ENCODE measurements around the gene MTRF1L. TPM values are rescaled to one million over a fixed set of nuclear protein-coding genes. Genes with fewer than 3 reads are reported as not detected.

MTRF1L gene
- total and polyA plus RNA-seq, 2 donors (not counting 1 experiment from before 2014, with no cell fraction given) = 9.8 to 24.0 TPM

- DNase-seq (no peak), ATAC-seq (ENCODE audit: low read depth) (no peak)
- Histone ChIP-seq H3K4me1 (ENCODE audit: control insufficient read depth in 2 of 2, insufficient read depth in 2 of 2, low read length in 2 of 2) (peaks cover 5 to 6% of the 10 kb centered on the region in 2 donors), H3K79me2 (ENCODE audit: control insufficient read depth, insufficient read depth, low read length) (no peaks in the 10 kb centered on the region), H2AFZ (ENCODE audit: insufficient read depth, low read depth, low read length, poor library complexity, severe bottlenecking) (no peak overlapping the region), H3K27me3 (replicated peaks in 1 of 4; ENCODE audit: control extremely low read depth in 1 of 4, control insufficient read depth in 3 of 4, insufficient read depth in 4 of 4, low read length in 3 of 4) (peaks cover 0 to 4% (median 2%) of the 10 kb centered on the region in 4 experiments), H3K9me3 (ENCODE audit: control extremely low read depth in 1 of 3, control insufficient read depth in 2 of 3, insufficient read depth in 1 of 3, low read length in 2 of 3) (no peaks in the 10 kb centered on the region), H3K4me3 (ENCODE audit: control extremely low read depth in 1 of 5, extremely low read depth in 1 of 5, insufficient read depth in 1 of 5, low read depth in 2 of 5, low read length in 4 of 5) (no peak overlapping the region), H3K27ac (ENCODE audit: low read length in 2 of 2) (no peak overlapping the region), H3K9ac (ENCODE audit: low read length) (no peak overlapping the region), H3K4me2 (replicated peaks; ENCODE audit: low read depth, low read length, poor library complexity, severe bottlenecking) (no peak overlapping the region), H3K36me3 (replicated peaks in 1 of 2; ENCODE audit: control extremely low read depth in 1 of 2, control insufficient read depth in 1 of 2, extremely low read depth in 1 of 2, insufficient read depth in 2 of 2, low read length in 1 of 2) (no peaks in the 10 kb centered on the region), H4K20me1 (ENCODE audit: control insufficient read depth, insufficient read depth, low read length, poor library complexity, severe bottlenecking) (no peaks in the 10 kb centered on the region)
- Mint-ChIP-seq H3K27me3 (peaks cover 33% of the 10 kb centered on the region), H3K4me1 (peaks cover 5% of the 10 kb centered on the region), H3K27ac (no peak overlapping the region), H3K9me3 (ENCODE audit: insufficient read depth) (no peaks in the 10 kb centered on the region), H3K4me3 (no peak overlapping the region)
- no CpG with 5 or more reads among the region's 3 CpGs for WGBS (ENCODE audit: insufficient coverage)
- POLR2A ChIA-PET = no interaction called here
- TF ChIP-seq CTCF (IDR thresholded peaks at IDR 0.05) = no peak
- TF ChIP-seq EZH2 (IDR thresholded peaks at IDR 0.05; ENCODE audit: borderline replicate concordance, insufficient read depth, low read depth, low read length, poor library complexity, severe bottlenecking) = no peak
- intact Hi-C loops (cut with micrococcal nuclease) = no loop called here
- CTCF ChIA-PET = interaction anchor here (1.4 kb wide), 2 partner anchors 8 to 10 kb away, joined by 3 to 4 read pairs; no protein-coding TSS in a partner anchor
Measured at GRCh38 chr6:152946484-152946883, 56.0 kb downstream of the MTRF1L start.

- H3K27me3 Mint-ChIP-seq = peaks cover 25% of the 10 kb centered on the region
Measured at GRCh38 chr6:152943260-152943897, 59.1 kb downstream of the MTRF1L start.

More at GRCh38 chr6:152943260-152943897, 59.1 kb downstream of the MTRF1L start:
- Histone ChIP-seq H3K36me3 (replicated peaks in 1 of 2; ENCODE audit: control extremely low read depth in 1 of 2, control insufficient read depth in 1 of 2, extremely low read depth in 1 of 2, insufficient read depth in 2 of 2, low read length in 1 of 2) (no peaks in the 10 kb centered on the region), H3K9me3 (ENCODE audit: control extremely low read depth in 1 of 3, control insufficient read depth in 2 of 3, insufficient read depth in 1 of 3, low read length in 2 of 3) (no peaks in the 10 kb centered on the region), H3K27ac (ENCODE audit: low read length in 2 of 2) (no peak overlapping the region), H2AFZ (ENCODE audit: insufficient read depth, low read depth, low read length, poor library complexity, severe bottlenecking) (no peak overlapping the region), H3K9ac (ENCODE audit: low read length) (no peak overlapping the region), H3K4me1 (ENCODE audit: control insufficient read depth in 2 of 2, insufficient read depth in 2 of 2, low read length in 2 of 2) (peaks cover 5% of the 10 kb centered on the region in 2 donors), H4K20me1 (ENCODE audit: control insufficient read depth, insufficient read depth, low read length, poor library complexity, severe bottlenecking) (no peaks in the 10 kb centered on the region), H3K79me2 (ENCODE audit: control insufficient read depth, insufficient read depth, low read length) (no peaks in the 10 kb centered on the region), H3K4me2 (replicated peaks; ENCODE audit: low read depth, low read length, poor library complexity, severe bottlenecking) (no peak overlapping the region), H3K27me3 (replicated peaks in 1 of 4; ENCODE audit: control extremely low read depth in 1 of 4, control insufficient read depth in 3 of 4, insufficient read depth in 4 of 4, low read length in 3 of 4) (peaks cover 0 to 3% (median 0%) of the 10 kb centered on the region in 4 experiments), H3K4me3 (ENCODE audit: control extremely low read depth in 1 of 5, extremely low read depth in 1 of 5, insufficient read depth in 1 of 5, low read depth in 2 of 5, low read length in 4 of 5) (no peak overlapping the region)
- WGBS (ENCODE audit: insufficient coverage) = no CpG with 5 or more reads among the region's 2 CpGs
- intact Hi-C loops (cut with micrococcal nuclease) = no loop called here
- TF ChIP-seq CTCF (IDR thresholded peaks at IDR 0.05) = no peak
- TF ChIP-seq EZH2 (IDR thresholded peaks at IDR 0.05; ENCODE audit: borderline replicate concordance, insufficient read depth, low read depth, low read length, poor library complexity, severe bottlenecking) = no peak
- Mint-ChIP-seq H3K4me3 (no peak overlapping the region), H3K9me3 (ENCODE audit: insufficient read depth) (no peaks in the 10 kb centered on the region), H3K27ac (no peak overlapping the region), H3K4me1 (peaks cover 4% of the 10 kb centered on the region)
- DNase-seq (no peak), ATAC-seq (ENCODE audit: low read depth) (no peak)
- ChIA-PET CTCF (interaction anchor here (1.8 kb wide), 1 partner anchor 79 kb away, joined by 3 read pairs; no protein-coding TSS in a partner anchor), POLR2A (no interaction called here)

All from B cell (primary cell).